HG02852 (cell line): ENCODE results near the gene SNX25.
"Not testable (repeated sequence)": the region's sequence is repeated elsewhere in the genome, so short reads cannot be mapped to it uniquely, and the experiment has no call there.

Experiments used
- ATAC-seq: cut with Tn5 transposase; IDR thresholded peaks from one replicate; pipeline ENCODE4 v1.9.1; 2021; ENCODE audit warnings: mild to moderate bottlenecking, moderate library complexity; ENCODE audit not compliant: unreplicated experiment

SNX25 gene

GRCh38 chr4:185229021-185229818, 19.8 kb downstream of the SNX25 start:
- no peak for ATAC-seq

GRCh38 chr4:185232370-185232769, 23.0 kb downstream of the SNX25 start:
- ATAC-seq, result no peak

- no peak for ATAC-seq
These were observed 25.9 kb downstream of the SNX25 start for GRCh38 chr4:185235119-185235842.

GRCh38 chr4:185235843-185236503, 26.6 kb downstream of the SNX25 start:
- no peak for ATAC-seq

- ATAC-seq, result no peak
These were observed 27.8 kb downstream of the SNX25 start for GRCh38 chr4:185237175-185237574.

GRCh38 chr4:185238215-185238681, 28.9 kb downstream of the SNX25 start:
- no peak for ATAC-seq

GRCh38 chr4:185238750-185239149, 29.4 kb downstream of the SNX25 start:
- no peak for ATAC-seq

GRCh38 chr4:185240486-185240885, 31.1 kb downstream of the SNX25 start:
- ATAC-seq, result not testable (repeated sequence)

- no peak for ATAC-seq
These were observed 33.5 kb downstream of the SNX25 start for GRCh38 chr4:185242749-185243533.

GRCh38 chr4:185243879-185244278, 34.5 kb downstream of the SNX25 start:
- no peak for ATAC-seq

GRCh38 chr4:185244763-185245162, 35.4 kb downstream of the SNX25 start:
- ATAC-seq, result no peak

- ATAC-seq, result no peak
These were observed 37.1 kb downstream of the SNX25 start for GRCh38 chr4:185246453-185246852.

- ATAC-seq, result no peak
These were observed 37.8 kb downstream of the SNX25 start for GRCh38 chr4:185247151-185247550.

- no peak for ATAC-seq
These were observed 39.1 kb downstream of the SNX25 start for GRCh38 chr4:185248393-185249039.

- ATAC-seq, result no peak
These were observed 39.7 kb downstream of the SNX25 start for GRCh38 chr4:185249105-185249504.

- ATAC-seq, result no peak
These were observed 45.0 kb downstream of the SNX25 start for GRCh38 chr4:185254434-185254833.

GRCh38 chr4:185255868-185256267, 46.5 kb downstream of the SNX25 start:
- ATAC-seq, result no peak

GRCh38 chr4:185256446-185256845, 47.0 kb downstream of the SNX25 start:
- ATAC-seq, result no peak

- ATAC-seq, result no peak
These were observed 47.7 kb downstream of the SNX25 start for GRCh38 chr4:185257086-185257485.

- ATAC-seq, result no peak
These were observed 48.3 kb downstream of the SNX25 start for GRCh38 chr4:185257694-185258093.
